ENCODE measurements around the gene HNRNPF.

The HNRNPF gene

GRCh38 chr10:43421201-43421507, 12.2 kb upstream of the HNRNPF start:
- DNase-seq = no peak

GRCh38 chr10:43420369-43421200, 11.6 kb upstream of the HNRNPF start:
- peak; percentile 91 for DNase-seq

GRCh38 chr10:43419997-43420368, 11.0 kb upstream of the HNRNPF start:
- no peak for DNase-seq

- DNase-seq = no peak
These were observed 9.2 kb upstream of the HNRNPF start for GRCh38 chr10:43417950-43418768.

- no peak for DNase-seq
These were observed 6.6 kb upstream of the HNRNPF start for GRCh38 chr10:43415544-43415943.

GRCh38 chr10:43411536-43411935, 2.5 kb upstream of the HNRNPF start:
- DNase-seq = no peak

- no peak for DNase-seq
These were observed 1.4 kb upstream of the HNRNPF start for GRCh38 chr10:43410345-43410744.

- no peak for DNase-seq
These were observed 561 bp upstream of the HNRNPF start for GRCh38 chr10:43409385-43410109.

- no peak for DNase-seq
These were observed 666 bp downstream of the HNRNPF start for GRCh38 chr10:43408331-43408709.

- DNase-seq = peak; percentile 93
These were observed 1.2 kb downstream of the HNRNPF start for GRCh38 chr10:43407576-43408330.

GRCh38 chr10:43407148-43407575, 1.8 kb downstream of the HNRNPF start:
- no peak for DNase-seq

GRCh38 chr10:43404704-43405084, 4.3 kb downstream of the HNRNPF start:
- no peak for DNase-seq

GRCh38 chr10:43403911-43404703, 4.9 kb downstream of the HNRNPF start:
- DNase-seq = no peak

- no peak for DNase-seq
These were observed 6.0 kb downstream of the HNRNPF start for GRCh38 chr10:43402880-43403452.

GRCh38 chr10:43402176-43402575, 6.8 kb downstream of the HNRNPF start:
- DNase-seq = no peak

GRCh38 chr10:43401627-43402026, 7.4 kb downstream of the HNRNPF start:
- no peak for DNase-seq

- no peak for DNase-seq
These were observed 9.4 kb downstream of the HNRNPF start for GRCh38 chr10:43399320-43400310.

- DNase-seq = no peak
These were observed 10.1 kb downstream of the HNRNPF start for GRCh38 chr10:43398939-43399319.

- DNase-seq = no peak
These were observed 11.9 kb downstream of the HNRNPF start for GRCh38 chr10:43396928-43397624.
